B cell (primary cell): Measurements from ENCODE around the gene CYP3A4. TPM values are rescaled to one million over a fixed set of nuclear protein-coding genes. Genes with fewer than 3 reads are reported as not detected.

Experiments used
- ATAC-seq: fragments of 200-7000 bp; cut with Tn5 transposase; one replicate; pipeline ENCODE4 v1.10.0; 2021; ENCODE audit warnings: low read depth, mild to moderate bottlenecking, moderate number of reproducible peaks, moderate library complexity
- CTCF ChIA-PET: fragments of 350-600 bp; sonication (Branson Sonifier 250); formaldehyde crosslinking; loops from one replicate; lab custom pipeline; 2021; ENCODE audit warnings: antibody characterized with exemption, inconsistent platforms; lab: Charles Lee
- POLR2A ChIA-PET: fragments of 350-600 bp; sonication (Branson Sonifier 250); formaldehyde crosslinking; loops from one replicate; lab custom pipeline; 2021; ENCODE audit warnings: antibody characterized with exemption; lab: Charles Lee
- DNase-seq: peaks from one replicate; pipeline ENCODE4 v3.0.0; 2013
- H2AFZ ChIP-seq: 2 replicates; pipeline ENCODE4 v1.6.1; 2012; ENCODE audit warnings: mild to moderate bottlenecking, low read depth, low read length; ENCODE audit not compliant: insufficient read depth, poor library complexity, severe bottlenecking
- H3K27ac ChIP-seq, 2 donors: 1 replicate in 1 of 2; 2 replicates in 1 of 2; pipeline ENCODE4 v1.5.1; 2012 to 2013; ENCODE audit warnings: low read length in 2 of 2, mild to moderate bottlenecking in 2 of 2, moderate library complexity in 1 of 2
- H3K27me3 ChIP-seq, 4 experiments: fragments of 200-600 bp in 1 of 4; sonication (generic) in 1 of 4; replicated peaks in 1 of 4; 1 replicate in 2 of 4; 2 replicates in 2 of 4; pipeline versions ENCODE4 v1.6.1 to v1.7.0; 2013 to 2016; ENCODE audit warnings: low read length in 3 of 4, mild to moderate bottlenecking in 2 of 4, mixed read lengths in 1 of 4, moderate library complexity in 1 of 4; ENCODE audit not compliant: insufficient read depth in 4 of 4, control insufficient read depth in 3 of 4; ENCODE audit errors: control extremely low read depth in 1 of 4
- H3K36me3 ChIP-seq, 2 experiments: replicated peaks in 1 of 2; 1 replicate in 1 of 2; 2 replicates in 1 of 2; pipeline versions ENCODE4 v1.6.1 to v1.7.1; 2013; ENCODE audit warnings: low read length in 1 of 2; ENCODE audit not compliant: insufficient read depth in 2 of 2, control insufficient read depth in 1 of 2; ENCODE audit errors: control extremely low read depth in 1 of 2, extremely low read depth in 1 of 2
- H3K4me1 ChIP-seq, 2 donors: fragments of 200-600 bp in 1 of 2; sonication (generic) in 1 of 2; 1 replicate in 1 of 2; 2 replicates in 1 of 2; pipeline versions ENCODE4 v1.5.1 to v1.6.1; 2013 to 2017; ENCODE audit warnings: low read length in 2 of 2; ENCODE audit not compliant: control insufficient read depth in 2 of 2, insufficient read depth in 2 of 2
- H3K4me2 ChIP-seq: replicated peaks from 2 replicates; pipeline ENCODE3; 2012; ENCODE audit warnings: mild to moderate bottlenecking, low read depth, low read length; ENCODE audit not compliant: poor library complexity, severe bottlenecking
- H3K4me3 ChIP-seq, 5 experiments: fragments of 200-600 bp in 1 of 5; sonication (generic) in 1 of 5; 1 replicate in 3 of 5; 2 replicates in 2 of 5; pipeline versions ENCODE4 v1.5.1 to v1.7.0; 2011 to 2016; ENCODE audit warnings: low read length in 4 of 5, mild to moderate bottlenecking in 4 of 5, low read depth in 2 of 5, control low read depth in 1 of 5, moderate library complexity in 1 of 5; ENCODE audit not compliant: insufficient read depth in 1 of 5; ENCODE audit errors: control extremely low read depth in 1 of 5, extremely low read depth in 1 of 5
- H3K79me2 ChIP-seq: fragments of 200-600 bp; sonication (generic); one replicate; pipeline ENCODE4 v1.6.0; 2016; ENCODE audit warnings: low read length; ENCODE audit not compliant: control insufficient read depth, insufficient read depth
- H3K9ac ChIP-seq: fragments of 200-600 bp; sonication (generic); 2 replicates; pipeline ENCODE4 v1.6.1; 2017; ENCODE audit warnings: mild to moderate bottlenecking, low read length, moderate library complexity
- H3K9me3 ChIP-seq, 3 donors: one replicate each; pipeline versions ENCODE4 v1.6.1 to v1.7.1; 2013; ENCODE audit warnings: low read length in 2 of 3; ENCODE audit not compliant: control insufficient read depth in 2 of 3, insufficient read depth in 1 of 3; ENCODE audit errors: control extremely low read depth in 1 of 3
- H4K20me1 ChIP-seq: 2 replicates; pipeline ENCODE4 v1.6.0; 2012; ENCODE audit warnings: mild to moderate bottlenecking, low read length; ENCODE audit not compliant: insufficient read depth, control insufficient read depth, poor library complexity, severe bottlenecking
- H3K27ac Mint-ChIP-seq: one replicate; pipeline ENCODE4 v1.8.0; 2021; ENCODE audit warnings: mixed read lengths
- H3K27me3 Mint-ChIP-seq: one replicate; pipeline ENCODE4 v1.8.0; 2021; ENCODE audit warnings: mixed read lengths
- H3K4me1 Mint-ChIP-seq: one replicate; pipeline ENCODE4 v1.8.0; 2021; ENCODE audit warnings: mixed read lengths
- H3K4me3 Mint-ChIP-seq: one replicate; pipeline ENCODE4 v1.8.0; 2021; ENCODE audit warnings: mixed read lengths
- H3K9me3 Mint-ChIP-seq: one replicate; pipeline ENCODE4 v1.8.0; 2022; ENCODE audit warnings: mixed read lengths; ENCODE audit not compliant: insufficient read depth
- CTCF ChIP-seq: fragments of 200-600 bp; IDR thresholded peaks from one replicate; pipeline ENCODE4 v1.8.0; 2022; ENCODE audit warnings: antibody characterized with exemption, mild to moderate bottlenecking
- EZH2 ChIP-seq: IDR thresholded peaks from 2 replicates; pipeline ENCODE4 v1.6.1; 2012; ENCODE audit warnings: borderline replicate concordance, low read depth, mild to moderate bottlenecking, moderate library complexity, low read length; ENCODE audit not compliant: insufficient read depth, poor library complexity, severe bottlenecking
- WGBS: methylation state at CpG from one replicate; pipeline ENCODE4 v1.1.5; 2013; ENCODE audit warnings: missing lambda C conversion rate; ENCODE audit not compliant: insufficient coverage; 5-methylcytosine and 5-hydroxymethylcytosine counted together
- intact Hi-C: fragments of 100-400 bp; cut with micrococcal nuclease; formaldehyde crosslinking; loops from one replicate; pipeline ENCODE4 v1.10.0; 2022
- polyA plus RNA-seq: library from polyadenylated mRNA; depleted of rRNA; stranded (reverse); fragments of >200 nt; gene quantifications from 2 replicates; pipeline ENCODE4 v1.2.3, GENCODE V29; 2012
- small RNA-seq: library from RNA; depleted of rRNA; stranded (forward); fragments of <200 nt; gene quantifications from one replicate; pipeline ENCODE3, GENCODE V24; 2012; ENCODE audit warnings: low replicate concordance, low read depth; ENCODE audit not compliant: insufficient read length
- total RNA-seq, 2 donors: library from RNA; stranded (reverse); fragments of 120-200 nt in 1 of 2; gene quantifications; 1 replicate in 1 of 2; 2 replicates in 1 of 2; pipeline versions ENCODE4 v1.2.3 to v1.2.4, GENCODE V29; 2013 to 2022

CYP3A4 gene
- total and polyA plus RNA-seq, 2 donors (not counting 1 experiment from before 2014, with no cell fraction given): not detected

- H3K27me3 ChIP-seq: no peaks in the 10 kb centered on the region
- no peaks in the 10 kb centered on the region for H3K79me2 ChIP-seq
- WGBS: no CpG with 5 or more reads among the region's 2 CpGs
- no peaks in the 10 kb centered on the region for H4K20me1 ChIP-seq
- DNase-seq: no peak
- POLR2A ChIA-PET: no interaction called here
- no peak overlapping the region for H2AFZ ChIP-seq
- Mint-ChIP-seq H3K9me3 (no peaks in the 10 kb centered on the region), H3K4me1 (no peaks in the 10 kb centered on the region), H3K27me3 (no peaks in the 10 kb centered on the region), H3K4me3 (no peak overlapping the region), H3K27ac (no peak overlapping the region)
- CTCF ChIA-PET: no interaction called here
- no peak for TF ChIP-seq EZH2
- no peak for ATAC-seq
- H3K4me1 ChIP-seq: no peaks in the 10 kb centered on the region
- no peak overlapping the region for H3K27ac ChIP-seq
- intact Hi-C loops: no loop called here
- H3K4me2 ChIP-seq: no peak overlapping the region
- no peaks in the 10 kb centered on the region for H3K36me3 ChIP-seq
- no peak overlapping the region for H3K9ac ChIP-seq
- H3K4me3 ChIP-seq: no peak overlapping the region
- H3K9me3 ChIP-seq: peaks cover 1 to 7% (median 7%) of the 10 kb centered on the region in 3 donors
Measured at GRCh38 chr7:99709260-99709659, 74.7 kb downstream of the CYP3A4 start.

- intact Hi-C loops: no loop called here
- no peak for ATAC-seq
- CTCF ChIA-PET: no interaction called here
- Histone ChIP-seq H2AFZ (no peak overlapping the region), H3K4me3 (no peak overlapping the region), H3K27me3 (no peaks in the 10 kb centered on the region), H3K36me3 (no peaks in the 10 kb centered on the region), H3K4me1 (no peaks in the 10 kb centered on the region), H4K20me1 (no peaks in the 10 kb centered on the region), H3K9ac (no peak overlapping the region), H3K9me3 (peaks cover 1 to 7% (median 7%) of the 10 kb centered on the region in 3 donors), H3K79me2 (no peaks in the 10 kb centered on the region), H3K4me2 (no peak overlapping the region), H3K27ac (no peak overlapping the region)
- Mint-ChIP-seq H3K4me1 (no peaks in the 10 kb centered on the region), H3K4me3 (no peak overlapping the region), H3K27ac (no peak overlapping the region), H3K27me3 (peaks cover 10% of the 10 kb centered on the region), H3K9me3 (no peaks in the 10 kb centered on the region)
- WGBS: no CpG with 5 or more reads among the region's 1 CpG
- TF ChIP-seq CTCF (no peak), EZH2 (no peak)
- POLR2A ChIA-PET: no interaction called here
- no peak for DNase-seq
Measured at GRCh38 chr7:99707096-99707495, 76.9 kb downstream of the CYP3A4 start.

Small RNAs within 50 kb of the gene (small RNA-seq; reads per million reads assigned to genes)
- gene CYP3A137P: not detected

Other genes starting within 250 kb of the CYP3A4 start
- gene FAM200A, start 232.1 kb downstream of the CYP3A4 start, total RNA-seq: 11.9 and 12.8 TPM in 2 replicates
- gene FAM200A, start 232.1 kb downstream of the CYP3A4 start, polyA plus RNA-seq: 1.6 and 2.1 TPM in 2 replicates
- gene ZNF655, start 225.5 kb downstream of the CYP3A4 start, total RNA-seq: 150 and 154 TPM in 2 replicates
- 125 and 178 TPM in 2 replicates for gene ZNF655, start 225.5 kb downstream of the CYP3A4 start, polyA plus RNA-seq
- gene TMEM225B, start 185.9 kb downstream of the CYP3A4 start, total RNA-seq: 0.86 and 1.6 TPM in 2 replicates
- 0.61 and 0.95 TPM in 2 replicates for gene TMEM225B, start 185.9 kb downstream of the CYP3A4 start, polyA plus RNA-seq
- 37.1 and 39.5 TPM in 2 replicates for gene ZSCAN25, start 167.2 kb downstream of the CYP3A4 start, total RNA-seq
- 11.8 and 14.7 TPM in 2 replicates for gene ZSCAN25, start 167.2 kb downstream of the CYP3A4 start, polyA plus RNA-seq
- gene CYP3A5, start 104.2 kb downstream of the CYP3A4 start, total RNA-seq: not detected in 2 replicates
- gene CYP3A5, start 104.2 kb downstream of the CYP3A4 start, polyA plus RNA-seq: not detected in 2 replicates
- not detected in 2 replicates for gene CYP3A7, start 49.0 kb downstream of the CYP3A4 start, total RNA-seq
- not detected in 2 replicates for gene CYP3A7, start 49.0 kb downstream of the CYP3A4 start, polyA plus RNA-seq
- not detected in 2 replicates for gene CYP3A43, start 43.8 kb upstream of the CYP3A4 start, total RNA-seq
- not detected in 2 replicates for gene CYP3A43, start 43.8 kb upstream of the CYP3A4 start, polyA plus RNA-seq
- 1.2 and 1.3 TPM in 2 replicates for gene OR2AE1, start 92.8 kb upstream of the CYP3A4 start, total RNA-seq
- 0.22 and 0.43 TPM in 2 replicates for gene OR2AE1, start 92.8 kb upstream of the CYP3A4 start, polyA plus RNA-seq
- gene TRIM4, start 135.3 kb upstream of the CYP3A4 start, total RNA-seq: 56.7 and 58.1 TPM in 2 replicates
- gene TRIM4, start 135.3 kb upstream of the CYP3A4 start, polyA plus RNA-seq: 14.2 and 15.1 TPM in 2 replicates
- gene GJC3, start 145.4 kb upstream of the CYP3A4 start, total RNA-seq: not detected in 2 replicates
- not detected in 2 replicates for gene GJC3, start 145.4 kb upstream of the CYP3A4 start, polyA plus RNA-seq
- not detected in 2 replicates for gene AZGP1, start 191.8 kb upstream of the CYP3A4 start, total RNA-seq
- gene AZGP1, start 191.8 kb upstream of the CYP3A4 start, polyA plus RNA-seq: not detected in 2 replicates
- 89.3 and 97.4 TPM in 2 replicates for gene ZKSCAN1, start 231.4 kb upstream of the CYP3A4 start, total RNA-seq
- 12.9 and 14.0 TPM in 2 replicates for gene ZKSCAN1, start 231.4 kb upstream of the CYP3A4 start, polyA plus RNA-seq